GM18519 (cell line): ENCODE measurements around the gene CCDC47.

Experiments used
- ATAC-seq: cut with Tn5 transposase; IDR thresholded peaks from one replicate; pipeline ENCODE4 v1.9.1; 2021; ENCODE audit warnings: mild to moderate bottlenecking, moderate library complexity; ENCODE audit not compliant: unreplicated experiment, low FRiP score

Gene CCDC47

GRCh38 chr17:63699638-63700527 is 73.5 kb downstream of the CCDC47 start, which contains the start of gene LIMD2:
Gene LIMD2 (minus strand): TSS chr17:63700125. CDS start chr17:63699298, 827 bp downstream.
- no peak for ATAC-seq

- ATAC-seq: no peak
Measured at GRCh38 chr17:63698886-63699637, 74.3 kb downstream of the CCDC47 start.

GRCh38 chr17:63698381-63698885 is 75.0 kb downstream of the CCDC47 start:
- no peak for ATAC-seq

- ATAC-seq: no peak
Measured at GRCh38 chr17:63697341-63698286, 75.8 kb downstream of the CCDC47 start.

GRCh38 chr17:63696381-63696961 is 76.9 kb downstream of the CCDC47 start:
- ATAC-seq: no peak

GRCh38 chr17:63695889-63696288 is 77.5 kb downstream of the CCDC47 start:
- ATAC-seq: no peak
